Karpas-422 (cell line): ENCODE data around the gene P4HA2. TPM values are rescaled to one million over a fixed set of nuclear protein-coding genes. Genes with fewer than 3 reads are reported as not detected.

Experiments
- DNase-seq: peaks from one replicate; pipeline ENCODE4 v3.0.0-alpha.2; 2015
- H2AFZ ChIP-seq: fragments of 200-600 bp; sonication (generic); 2 replicates; pipeline ENCODE4 v1.6.1; 2014; ENCODE audit warnings: antibody characterized with exemption, low read length, mixed read lengths
- H3K27ac ChIP-seq: fragments of 200-600 bp; sonication (generic); 2 replicates; pipeline ENCODE4 v1.5.1; 2014; ENCODE audit warnings: mild to moderate bottlenecking, low read length, moderate library complexity
- H3K27me3 ChIP-seq: fragments of 200-600 bp; sonication (generic); 2 replicates; pipeline ENCODE4 v1.6.1; 2014; ENCODE audit warnings: low read length, mixed read lengths
- H3K36me3 ChIP-seq: fragments of 200-600 bp; sonication (generic); 2 replicates; pipeline ENCODE4 v1.6.1; 2014; ENCODE audit warnings: low read length, mixed read lengths; ENCODE audit not compliant: insufficient read depth
- H3K4me1 ChIP-seq: fragments of 200-600 bp; sonication (generic); 2 replicates; pipeline ENCODE4 v1.6.1; 2014; ENCODE audit warnings: mild to moderate bottlenecking, low read length, mixed read lengths
- H3K4me2 ChIP-seq: fragments of 200-600 bp; sonication (generic); 2 replicates; pipeline ENCODE4 v1.6.1; 2014; ENCODE audit warnings: low read length, low read depth, mild to moderate bottlenecking; ENCODE audit not compliant: poor library complexity, severe bottlenecking
- H3K4me3 ChIP-seq: fragments of 200-600 bp; sonication (generic); 2 replicates; pipeline ENCODE4 v1.5.1; 2014; ENCODE audit warnings: mild to moderate bottlenecking, antibody characterized with exemption, low read length, mixed read lengths
- H3K79me2 ChIP-seq: fragments of 200-600 bp; sonication (generic); 2 replicates; pipeline ENCODE4 v1.6.1; 2014; ENCODE audit warnings: mild to moderate bottlenecking, low read length, mixed read lengths
- H3K9ac ChIP-seq: fragments of 200-600 bp; sonication (generic); 2 replicates; pipeline ENCODE4 v1.6.0; 2014; ENCODE audit warnings: low read length
- H3K9me2 ChIP-seq: fragments of 200-600 bp; sonication (generic), shearing (Covaris generic); replicated peaks from 2 replicates; pipeline ENCODE4 v1.6.0; 2014; ENCODE audit warnings: mild to moderate bottlenecking, low read length, moderate library complexity; ENCODE audit not compliant: insufficient read depth
- H3K9me3 ChIP-seq: fragments of 300-700, 200-600 bp; sonication (generic); 2 replicates; pipeline ENCODE4 v1.6.1; 2014; ENCODE audit warnings: low read length, mixed read lengths
- H4K20me1 ChIP-seq: fragments of 200-600 bp; sonication (generic); 2 replicates; pipeline ENCODE4 v1.6.1; 2014; ENCODE audit warnings: mild to moderate bottlenecking, antibody characterized with exemption, low read length, low read depth; ENCODE audit not compliant: insufficient read depth
- total RNA-seq: library from RNA; depleted of rRNA; stranded (reverse); fragments of >200 nt; shearing (Covaris generic); gene quantifications from 2 replicates; pipeline ENCODE4 v1.2.3, GENCODE V29; 2014; ENCODE audit warnings: low replicate concordance

P4HA2 gene
- total RNA-seq, 1 experiment from 2014 or later, result not detected

GRCh38 chr5:132239776-132240175 is 12.1 kb upstream of the P4HA2 start:
- Histone ChIP-seq H3K9me2 (no peaks in the 10 kb centered on the region), H3K36me3 (no peaks in the 10 kb centered on the region; the same call in 1 of the 2 replicates), H3K27me3 (peaks cover 4% of the 10 kb centered on the region; the same call in 1 of the 2 replicates), H3K4me3 (no peak overlapping the region), H4K20me1 (no peaks in the 10 kb centered on the region), H2AFZ (no peak overlapping the region), H3K27ac (no peak overlapping the region), H3K4me2 (no peak overlapping the region), H3K9ac (no peak overlapping the region), H3K4me1 (peaks cover 24% of the 10 kb centered on the region), H3K9me3 (peaks cover 3% of the 10 kb centered on the region; the same call in 1 of the 2 replicates), H3K79me2 (no peaks in the 10 kb centered on the region)
- no peak for DNase-seq

GRCh38 chr5:132238901-132239500 is 11.3 kb upstream of the P4HA2 start:
- no peak for DNase-seq
- Histone ChIP-seq H3K4me3 (no peak overlapping the region), H3K9me3 (no peaks in the 10 kb centered on the region), H2AFZ (no peak overlapping the region), H3K4me2 (no peak overlapping the region), H3K9me2 (no peaks in the 10 kb centered on the region), H3K9ac (no peak overlapping the region), H3K36me3 (no peaks in the 10 kb centered on the region), H3K79me2 (no peaks in the 10 kb centered on the region), H4K20me1 (no peaks in the 10 kb centered on the region), H3K27ac (no peak overlapping the region), H3K4me1 (peaks cover 24% of the 10 kb centered on the region), H3K27me3 (no peaks in the 10 kb centered on the region)

- Histone ChIP-seq H3K4me1 (peaks cover 17% of the 10 kb centered on the region), H3K4me2 (no peak overlapping the region), H3K36me3 (no peaks in the 10 kb centered on the region), H3K9me2 (no peaks in the 10 kb centered on the region), H3K9ac (no peak overlapping the region), H3K27me3 (no peaks in the 10 kb centered on the region), H4K20me1 (no peaks in the 10 kb centered on the region), H3K79me2 (no peaks in the 10 kb centered on the region), H3K9me3 (no peaks in the 10 kb centered on the region), H3K4me3 (no peak overlapping the region), H2AFZ (no peak overlapping the region), H3K27ac (no peak overlapping the region)
- DNase-seq, result peak; percentile 87
Measured at GRCh38 chr5:132238169-132238744, 10.6 kb upstream of the P4HA2 start.

GRCh38 chr5:132237670-132238069 is 10.0 kb upstream of the P4HA2 start:
- Histone ChIP-seq H3K27ac (no peak overlapping the region), H3K4me2 (peak overlapping the region; percentile 2), H3K9me2 (no peaks in the 10 kb centered on the region), H3K9me3 (no peaks in the 10 kb centered on the region), H3K9ac (no peak overlapping the region), H3K4me1 (peaks cover 11% of the 10 kb centered on the region), H3K27me3 (no peaks in the 10 kb centered on the region), H3K79me2 (no peaks in the 10 kb centered on the region), H4K20me1 (no peaks in the 10 kb centered on the region), H3K36me3 (no peaks in the 10 kb centered on the region), H2AFZ (no peak overlapping the region), H3K4me3 (no peak overlapping the region)
- DNase-seq, result no peak

- no peaks in the 10 kb centered on the region for H4K20me1 ChIP-seq
- H3K4me2 ChIP-seq, result peak overlapping the region; percentile 2
- no peak for DNase-seq
- no peaks in the 10 kb centered on the region for H3K36me3 ChIP-seq
- no peaks in the 10 kb centered on the region for H3K9me3 ChIP-seq
- H3K27me3 ChIP-seq, result no peaks in the 10 kb centered on the region
- H3K4me3 ChIP-seq, result no peak overlapping the region
- H3K9ac ChIP-seq, result no peak overlapping the region
- H3K4me1 ChIP-seq, result peaks cover 11% of the 10 kb centered on the region
- no peaks in the 10 kb centered on the region for H3K9me2 ChIP-seq
- H3K79me2 ChIP-seq, result no peaks in the 10 kb centered on the region
- no peak overlapping the region for H2AFZ ChIP-seq
- H3K27ac ChIP-seq, result no peak overlapping the region
Measured at GRCh38 chr5:132237141-132237540, 9.5 kb upstream of the P4HA2 start.

- Histone ChIP-seq H2AFZ (no peak overlapping the region), H3K9me2 (no peaks in the 10 kb centered on the region), H3K4me3 (no peak overlapping the region), H3K36me3 (no peaks in the 10 kb centered on the region), H3K79me2 (no peaks in the 10 kb centered on the region), H3K9ac (no peak overlapping the region), H3K4me2 (no peak overlapping the region), H3K27ac (no peak overlapping the region), H4K20me1 (no peaks in the 10 kb centered on the region), H3K4me1 (peaks cover 11% of the 10 kb centered on the region), H3K9me3 (no peaks in the 10 kb centered on the region), H3K27me3 (no peaks in the 10 kb centered on the region)
- DNase-seq, result no peak
Measured at GRCh38 chr5:132235340-132235739, 7.7 kb upstream of the P4HA2 start.

GRCh38 chr5:132234684-132235062 is 7.0 kb upstream of the P4HA2 start:
- H3K27me3 ChIP-seq, result no peaks in the 10 kb centered on the region

GRCh38 chr5:132233811-132234683 is 6.4 kb upstream of the P4HA2 start:
- no peak for DNase-seq
- peaks cover 11% of the 10 kb centered on the region for H3K4me1 ChIP-seq
- H4K20me1 ChIP-seq, result no peaks in the 10 kb centered on the region
- H3K9me3 ChIP-seq, result no peaks in the 10 kb centered on the region
- H3K9me2 ChIP-seq, result no peaks in the 10 kb centered on the region
- H2AFZ ChIP-seq, result no peak overlapping the region
- no peak overlapping the region for H3K4me2 ChIP-seq
- H3K36me3 ChIP-seq, result no peaks in the 10 kb centered on the region
- H3K27ac ChIP-seq, result no peak overlapping the region
- H3K79me2 ChIP-seq, result no peaks in the 10 kb centered on the region
- no peak overlapping the region for H3K9ac ChIP-seq
- H3K27me3 ChIP-seq, result no peaks in the 10 kb centered on the region
- H3K4me3 ChIP-seq, result no peak overlapping the region

More at GRCh38 chr5:132234684-132235062, 7.0 kb upstream of the P4HA2 start:
- H3K4me1 ChIP-seq, result peaks cover 11% of the 10 kb centered on the region
- no peaks in the 10 kb centered on the region for H3K9me3 ChIP-seq
- H3K9me2 ChIP-seq, result no peaks in the 10 kb centered on the region
- no peak overlapping the region for H3K4me2 ChIP-seq
- no peaks in the 10 kb centered on the region for H4K20me1 ChIP-seq
- H2AFZ ChIP-seq, result no peak overlapping the region
- no peak overlapping the region for H3K27ac ChIP-seq
- no peaks in the 10 kb centered on the region for H3K36me3 ChIP-seq
- no peak overlapping the region for H3K4me3 ChIP-seq
- H3K79me2 ChIP-seq, result no peaks in the 10 kb centered on the region
- DNase-seq, result no peak
- no peak overlapping the region for H3K9ac ChIP-seq
